ENCODE data around the gene BRD1. TPM values are rescaled to one million over a fixed set of nuclear protein-coding genes. Genes with fewer than 3 reads are reported as not detected.

The BRD1 gene
- total and polyA plus RNA-seq, 7 donors: 12.6 to 52.6 (median 31.1) TPM

- H3K4me1 ChIP-seq: no peaks in the 10 kb centered on the region
- peaks cover 0 to 39% (median 22%) of the 10 kb centered on the region in 3 donors for H3K27me3 ChIP-seq
- TF ChIP-seq EP300 (IDR thresholded peaks at IDR 0.05) (no peak), POLR2AphosphoS5 (IDR thresholded peaks at IDR 0.05) (no peak), CTCF (IDR thresholded peaks at IDR 0.05) (no peak), POLR2A (IDR thresholded peaks at IDR 0.05) (no peak)
- H3K27ac ChIP-seq: no peak overlapping the region
- intact Hi-C loops (cut with DNase I): no loop called here
- WGBS, 2 donors: 51 to 80% methylated on average over 17 of the region's 17 CpGs
- peak; percentile 43 for DNase-seq
- H3K9me3 ChIP-seq: peaks cover under 1 to 5% (median 2%) of the 10 kb centered on the region in 4 donors
- H3K4me3 ChIP-seq: no peak overlapping the region
- no peaks in the 10 kb centered on the region for H3K36me3 ChIP-seq
Measured at GRCh38 chr22:49751966-49752597, 75.6 kb downstream of the BRD1 start.

- no peak overlapping the region for H3K27ac ChIP-seq
- no peaks in the 10 kb centered on the region for H3K36me3 ChIP-seq
- DNase-seq: no peak
- intact Hi-C loops (cut with DNase I): no loop called here
- H3K4me3 ChIP-seq: no peak overlapping the region
- TF ChIP-seq POLR2AphosphoS5 (IDR thresholded peaks at IDR 0.05): no peak
- TF ChIP-seq EP300 (IDR thresholded peaks at IDR 0.05): no peak
- no peak for TF ChIP-seq CTCF (IDR thresholded peaks at IDR 0.05)
- no peak for TF ChIP-seq POLR2A (IDR thresholded peaks at IDR 0.05)
- H3K4me1 ChIP-seq: no peaks in the 10 kb centered on the region
- peaks cover 4 to 6% (median 5%) of the 10 kb centered on the region in 4 donors for H3K9me3 ChIP-seq
- 78 to 85% methylated on average over 19 of the region's 19 CpGs for WGBS, 2 donors
- H3K27me3 ChIP-seq: peaks cover 0 to 32% (median 22%) of the 10 kb centered on the region in 3 donors
Measured at GRCh38 chr22:49751318-49751965, 76.2 kb downstream of the BRD1 start.

- H3K27ac ChIP-seq: no peak overlapping the region
- H3K27me3 ChIP-seq: peaks cover 0 to 24% (median 22%) of the 10 kb centered on the region in 3 donors
- intact Hi-C loops (cut with DNase I): no loop called here
- no peak for DNase-seq
- H3K4me1 ChIP-seq: no peaks in the 10 kb centered on the region
- TF ChIP-seq POLR2AphosphoS5 (IDR thresholded peaks at IDR 0.05): no peak
- TF ChIP-seq POLR2A (IDR thresholded peaks at IDR 0.05): no peak
- TF ChIP-seq EP300 (IDR thresholded peaks at IDR 0.05): no peak
- TF ChIP-seq CTCF (IDR thresholded peaks at IDR 0.05): no peak
- no peaks in the 10 kb centered on the region for H3K36me3 ChIP-seq
- H3K4me3 ChIP-seq: no peak overlapping the region
- 87 to 93% methylated on average over 24 of the region's 24 CpGs for WGBS, 2 donors
- H3K9me3 ChIP-seq: peaks cover 4 to 9% (median 6%) of the 10 kb centered on the region in 4 donors
Measured at GRCh38 chr22:49749885-49750510, 77.7 kb downstream of the BRD1 start.

GRCh38 chr22:49749227-49749626 is 78.4 kb downstream of the BRD1 start:
- Histone ChIP-seq H3K36me3 (no peaks in the 10 kb centered on the region), H3K27me3 (peaks cover 0 to 22% (median 21%) of the 10 kb centered on the region in 3 donors), H3K4me3 (no peak overlapping the region), H3K4me1 (no peaks in the 10 kb centered on the region), H3K27ac (no peak overlapping the region), H3K9me3 (peaks cover 4 to 12% (median 7%) of the 10 kb centered on the region in 4 donors)
- no peak for TF ChIP-seq POLR2A (IDR thresholded peaks at IDR 0.05)
- TF ChIP-seq CTCF (IDR thresholded peaks at IDR 0.05): no peak
- no peak for TF ChIP-seq POLR2AphosphoS5 (IDR thresholded peaks at IDR 0.05)
- TF ChIP-seq EP300 (IDR thresholded peaks at IDR 0.05): no peak
- 75 to 83% methylated on average over 9 of the region's 9 CpGs for WGBS, 2 donors
- no peak for DNase-seq
- intact Hi-C loops (cut with DNase I): no loop called here

Data from sigmoid colon (tissue), 7 donors.